ENCODE results near the gene TSPAN14. TPM values are rescaled to one million over a fixed set of nuclear protein-coding genes. Genes with fewer than 3 reads are reported as not detected.

TSPAN14 gene
- total and polyA plus RNA-seq, 2 experiments from 2014 or later, result 65.9 to 104 TPM

DNA sequence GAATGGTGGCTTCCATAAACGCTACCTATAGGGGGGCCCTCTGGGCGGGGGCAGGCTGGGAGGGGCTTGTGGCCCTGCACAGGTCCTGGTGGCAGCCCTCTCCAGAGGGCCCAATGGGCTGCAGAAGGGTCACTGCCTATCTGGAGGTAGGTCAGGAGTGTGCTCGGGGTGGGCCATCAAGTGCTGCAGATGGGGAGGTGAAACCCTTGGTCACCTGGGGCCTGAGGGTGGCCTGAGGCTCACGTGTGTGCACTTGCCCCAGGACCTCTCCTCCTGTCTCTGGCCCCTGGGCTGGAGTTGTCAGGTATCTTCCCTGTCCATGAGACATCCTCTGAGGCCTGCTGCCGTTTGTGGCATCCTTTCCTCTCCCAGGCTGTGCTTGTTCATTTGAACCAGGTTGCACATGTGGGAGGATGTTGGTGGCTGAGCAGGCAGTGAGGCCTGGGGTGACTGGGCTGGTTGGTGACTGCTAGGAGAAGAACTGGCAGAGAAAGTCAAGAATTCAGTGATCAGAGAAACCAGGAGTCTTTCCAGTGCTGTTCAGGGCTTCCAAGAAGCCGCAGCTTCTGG, 62.5 kb downstream of the TSPAN14 start:
- H2AFZ ChIP-seq, result no peak overlapping the region
- H3K36me3 ChIP-seq (replicated peaks; ENCODE audit: insufficient read depth, low read depth), result peaks cover 11% of the 10 kb centered on the region
- no peaks in the 10 kb centered on the region for H3K4me1 ChIP-seq (ENCODE audit: insufficient read depth)
- no peak overlapping the region for H3K27ac ChIP-seq
- no peaks in the 10 kb centered on the region for H4K20me1 ChIP-seq (ENCODE audit: insufficient read depth, poor library complexity, severe bottlenecking)
- 93% methylated on average over 6 of the region's 6 CpGs for WGBS (ENCODE audit: low lambda C conversion rate, missing lambda C conversion rate)
- no peaks in the 10 kb centered on the region for H3K9me2 ChIP-seq (replicated peaks; ENCODE audit: insufficient read depth)
- H3K27me3 ChIP-seq, result no peaks in the 10 kb centered on the region
- DNase-seq (ENCODE audit: low spot score), result no peak
- no peaks in the 10 kb centered on the region for H3K9me3 ChIP-seq (ENCODE audit: low read depth)
- TF ChIP-seq EZH2 (IDR thresholded peaks at IDR 0.05; ENCODE audit: borderline replicate concordance) (no peak), EZH2phosphoT487 (IDR thresholded peaks at IDR 0.05; ENCODE audit: low read depth, severe bottlenecking, unreplicated experiment) (no peak)
- TF ChIP-seq, protein P1, sequence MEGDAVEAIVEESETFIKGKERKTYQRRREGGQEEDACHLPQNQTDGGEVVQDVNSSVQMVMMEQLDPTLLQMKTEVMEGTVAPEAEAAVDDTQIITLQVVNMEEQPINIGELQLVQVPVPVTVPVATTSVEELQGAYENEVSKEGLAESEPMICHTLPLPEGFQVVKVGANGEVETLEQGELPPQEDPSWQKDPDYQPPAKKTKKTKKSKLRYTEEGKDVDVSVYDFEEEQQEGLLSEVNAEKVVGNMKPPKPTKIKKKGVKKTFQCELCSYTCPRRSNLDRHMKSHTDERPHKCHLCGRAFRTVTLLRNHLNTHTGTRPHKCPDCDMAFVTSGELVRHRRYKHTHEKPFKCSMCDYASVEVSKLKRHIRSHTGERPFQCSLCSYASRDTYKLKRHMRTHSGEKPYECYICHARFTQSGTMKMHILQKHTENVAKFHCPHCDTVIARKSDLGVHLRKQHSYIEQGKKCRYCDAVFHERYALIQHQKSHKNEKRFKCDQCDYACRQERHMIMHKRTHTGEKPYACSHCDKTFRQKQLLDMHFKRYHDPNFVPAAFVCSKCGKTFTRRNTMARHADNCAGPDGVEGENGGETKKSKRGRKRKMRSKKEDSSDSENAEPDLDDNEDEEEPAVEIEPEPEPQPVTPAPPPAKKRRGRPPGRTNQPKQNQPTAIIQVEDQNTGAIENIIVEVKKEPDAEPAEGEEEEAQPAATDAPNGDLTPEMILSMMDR (IDR thresholded peaks at IDR 0.05; ENCODE audit: poor library complexity), result no peak
- H3K79me2 ChIP-seq, result no peaks in the 10 kb centered on the region
- H3K4me3 ChIP-seq, result no peak overlapping the region
- H3K4me2 ChIP-seq, result no peak overlapping the region

DNA sequence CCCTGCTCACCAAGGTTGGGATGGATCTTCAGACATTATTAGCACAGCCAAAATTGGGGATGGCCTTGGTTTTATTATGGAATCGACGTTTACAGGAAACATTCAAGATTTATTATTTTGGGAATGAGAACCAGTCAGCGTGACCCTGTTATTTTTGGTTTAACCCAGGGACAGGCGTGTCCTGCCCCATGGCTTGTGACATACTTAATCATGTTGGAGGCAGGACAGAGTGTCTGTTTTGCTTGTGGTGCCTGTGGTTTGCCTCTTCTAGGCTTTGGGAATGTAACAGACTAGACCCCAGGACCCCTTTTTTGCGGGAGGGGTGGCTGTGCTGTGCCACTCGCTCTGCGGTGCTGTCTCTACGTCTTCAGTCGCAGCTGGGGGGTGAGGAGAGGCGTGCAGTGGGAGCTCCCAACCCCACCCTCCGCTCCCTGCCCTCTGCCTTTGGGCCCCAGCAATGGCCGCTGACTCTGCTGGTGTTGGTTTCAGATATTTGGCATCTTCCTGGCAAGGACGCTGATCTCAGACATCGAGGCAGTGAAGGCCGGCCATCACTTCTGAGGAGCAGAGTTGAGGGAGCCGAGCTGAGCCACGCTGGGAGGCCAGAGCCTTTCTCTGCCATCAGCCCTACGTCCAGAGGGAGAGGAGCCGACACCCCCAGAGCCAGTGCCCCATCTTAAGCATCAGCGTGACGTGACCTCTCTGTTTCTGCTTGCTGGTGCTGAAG, 63.5 kb downstream of the TSPAN14 start:
- no peak overlapping the region for H3K4me3 ChIP-seq
- H3K9me2 ChIP-seq (replicated peaks; ENCODE audit: insufficient read depth), result no peaks in the 10 kb centered on the region
- H3K4me2 ChIP-seq, result no peak overlapping the region
- no peak for DNase-seq (ENCODE audit: low spot score)
- H2AFZ ChIP-seq, result no peak overlapping the region
- no peaks in the 10 kb centered on the region for H3K27me3 ChIP-seq
- no peaks in the 10 kb centered on the region for H4K20me1 ChIP-seq (ENCODE audit: insufficient read depth, poor library complexity, severe bottlenecking)
- H3K27ac ChIP-seq, result no peak overlapping the region
- H3K9me3 ChIP-seq (ENCODE audit: low read depth), result no peaks in the 10 kb centered on the region
- H3K36me3 ChIP-seq (replicated peaks; ENCODE audit: insufficient read depth, low read depth), result peaks cover 11% of the 10 kb centered on the region
- no peaks in the 10 kb centered on the region for H3K4me1 ChIP-seq (ENCODE audit: insufficient read depth)
- 97% methylated on average over 21 of the region's 21 CpGs for WGBS (ENCODE audit: low lambda C conversion rate, missing lambda C conversion rate)
- TF ChIP-seq, protein P1 (IDR thresholded peaks at IDR 0.05; ENCODE audit: poor library complexity), result no peak
- TF ChIP-seq EZH2phosphoT487 (IDR thresholded peaks at IDR 0.05; ENCODE audit: low read depth, severe bottlenecking, unreplicated experiment) (no peak), EZH2 (IDR thresholded peaks at IDR 0.05; ENCODE audit: borderline replicate concordance) (no peak)
- no peaks in the 10 kb centered on the region for H3K79me2 ChIP-seq

DNA sequence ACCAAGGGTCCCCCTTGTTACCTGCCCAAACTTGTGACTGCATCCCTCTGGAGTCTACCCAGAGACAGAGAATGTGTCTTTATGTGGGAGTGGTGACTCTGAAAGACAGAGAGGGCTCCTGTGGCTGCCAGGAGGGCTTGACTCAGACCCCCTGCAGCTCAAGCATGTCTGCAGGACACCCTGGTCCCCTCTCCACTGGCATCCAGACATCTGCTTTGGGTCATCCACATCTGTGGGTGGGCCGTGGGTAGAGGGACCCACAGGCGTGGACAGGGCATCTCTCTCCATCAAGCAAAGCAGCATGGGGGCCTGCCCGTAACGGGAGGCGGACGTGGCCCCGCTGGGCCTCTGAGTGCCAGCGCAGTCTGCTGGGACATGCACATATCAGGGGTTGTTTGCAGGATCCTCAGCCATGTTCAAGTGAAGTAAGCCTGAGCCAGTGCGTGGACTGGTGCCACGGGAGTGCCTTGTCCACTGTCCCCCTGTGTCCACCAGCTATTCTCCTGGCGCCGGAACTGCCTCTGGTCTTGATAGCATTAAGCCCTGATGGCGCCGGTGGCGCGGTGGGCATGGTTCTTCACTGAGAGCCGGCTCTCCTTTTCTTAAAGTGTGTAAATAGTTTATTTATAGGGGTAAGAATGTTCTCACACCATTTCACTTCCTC, 64.2 kb downstream of the TSPAN14 start:
- H3K27ac ChIP-seq, result no peak overlapping the region
- H3K4me3 ChIP-seq, result no peak overlapping the region
- H3K79me2 ChIP-seq, result no peaks in the 10 kb centered on the region
- no peak for TF ChIP-seq EZH2phosphoT487 (IDR thresholded peaks at IDR 0.05; ENCODE audit: low read depth, severe bottlenecking, unreplicated experiment)
- TF ChIP-seq, protein P1 (IDR thresholded peaks at IDR 0.05; ENCODE audit: poor library complexity), result no peak
- no peak for TF ChIP-seq EZH2 (IDR thresholded peaks at IDR 0.05; ENCODE audit: borderline replicate concordance)
- H3K27me3 ChIP-seq, result no peaks in the 10 kb centered on the region
- H3K9me3 ChIP-seq (ENCODE audit: low read depth), result no peaks in the 10 kb centered on the region
- no peaks in the 10 kb centered on the region for H3K4me1 ChIP-seq (ENCODE audit: insufficient read depth)
- no peaks in the 10 kb centered on the region for H4K20me1 ChIP-seq (ENCODE audit: insufficient read depth, poor library complexity, severe bottlenecking)
- no peak overlapping the region for H2AFZ ChIP-seq
- WGBS (ENCODE audit: low lambda C conversion rate, missing lambda C conversion rate), result 92% methylated on average over 17 of the region's 17 CpGs
- H3K4me2 ChIP-seq, result no peak overlapping the region
- H3K9me2 ChIP-seq (replicated peaks; ENCODE audit: insufficient read depth), result no peaks in the 10 kb centered on the region
- no peak for DNase-seq (ENCODE audit: low spot score)
- peaks cover 11% of the 10 kb centered on the region for H3K36me3 ChIP-seq (replicated peaks; ENCODE audit: insufficient read depth, low read depth)

Measured in hepatocyte (in vitro differentiated cells).